ENCODE results near the gene PSMG1.

DNA sequence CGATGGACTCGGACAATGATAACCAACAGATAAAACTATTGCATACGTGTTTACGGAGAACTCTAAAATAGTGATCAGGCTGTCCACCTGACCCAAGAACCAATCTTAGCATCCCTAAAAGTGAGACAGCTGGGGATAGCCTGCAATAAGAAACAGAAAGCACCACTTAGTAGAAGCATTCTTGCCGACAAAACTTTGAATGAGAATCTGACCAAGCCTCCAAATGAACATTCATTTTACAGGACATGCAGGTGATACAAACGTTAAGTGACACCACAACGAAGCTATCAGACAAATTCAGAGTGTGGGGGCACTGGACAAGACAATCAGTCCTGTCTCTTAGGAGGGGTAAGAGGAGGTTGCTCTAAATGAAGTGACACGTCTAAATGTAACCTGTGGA, 1.2 kb downstream of the PSMG1 start:
- TF ChIP-seq, protein P1, sequence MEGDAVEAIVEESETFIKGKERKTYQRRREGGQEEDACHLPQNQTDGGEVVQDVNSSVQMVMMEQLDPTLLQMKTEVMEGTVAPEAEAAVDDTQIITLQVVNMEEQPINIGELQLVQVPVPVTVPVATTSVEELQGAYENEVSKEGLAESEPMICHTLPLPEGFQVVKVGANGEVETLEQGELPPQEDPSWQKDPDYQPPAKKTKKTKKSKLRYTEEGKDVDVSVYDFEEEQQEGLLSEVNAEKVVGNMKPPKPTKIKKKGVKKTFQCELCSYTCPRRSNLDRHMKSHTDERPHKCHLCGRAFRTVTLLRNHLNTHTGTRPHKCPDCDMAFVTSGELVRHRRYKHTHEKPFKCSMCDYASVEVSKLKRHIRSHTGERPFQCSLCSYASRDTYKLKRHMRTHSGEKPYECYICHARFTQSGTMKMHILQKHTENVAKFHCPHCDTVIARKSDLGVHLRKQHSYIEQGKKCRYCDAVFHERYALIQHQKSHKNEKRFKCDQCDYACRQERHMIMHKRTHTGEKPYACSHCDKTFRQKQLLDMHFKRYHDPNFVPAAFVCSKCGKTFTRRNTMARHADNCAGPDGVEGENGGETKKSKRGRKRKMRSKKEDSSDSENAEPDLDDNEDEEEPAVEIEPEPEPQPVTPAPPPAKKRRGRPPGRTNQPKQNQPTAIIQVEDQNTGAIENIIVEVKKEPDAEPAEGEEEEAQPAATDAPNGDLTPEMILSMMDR (IDR thresholded peaks at IDR 0.05 in 4 of 5, conservative IDR thresholded peaks at IDR 0.05 in 1 of 5), result no peak
- TF ChIP-seq POLR2A (IDR thresholded peaks at IDR 0.05), result no peak
